Measurements from ENCODE around the gene ENTPD3.

- TF ChIP-seq POLR2A (IDR thresholded peaks at IDR 0.05) (no peak), CTCF (IDR thresholded peaks at IDR 0.05) (no peak)
Measured at GRCh38 chr3:40397129-40397528, 10.1 kb downstream of the ENTPD3 start.

All from body of pancreas (tissue), 4 donors.